Eye (tissue), 1 donor: ENCODE measurements around the gene ANKRD24.
"Not testable (repeated sequence)": the region's sequence is repeated elsewhere in the genome, so short reads cannot be mapped to it uniquely, and the experiment has no call there.

Experiments used
- DNase-seq: peaks from one replicate; pipeline ENCODE4 v3.0.0-alpha.2; 2015

ANKRD24 gene

GRCh38 chr19:4182084-4182810 lies at the start of gene ANKRD24, which contains the start of gene SIRT6:
TSS of gene ANKRD24 (plus strand) at chr19:4182689. CDS start at chr19:4186426, 3,737 bp downstream.
TSS of gene SIRT6 (minus strand) at chr19:4182563. CDS start at chr19:4182539, 24 bp downstream.
- peak; percentile 98 for DNase-seq

GRCh38 chr19:4134351-4134750 lies 48.1 kb upstream of the ANKRD24 start:
- DNase-seq: no peak

GRCh38 chr19:4135386-4135785 lies 47.1 kb upstream of the ANKRD24 start:
- not testable (repeated sequence) for DNase-seq

- no peak for DNase-seq
Observed at GRCh38 chr19:4136680-4137088, 45.8 kb upstream of the ANKRD24 start.

DNA sequence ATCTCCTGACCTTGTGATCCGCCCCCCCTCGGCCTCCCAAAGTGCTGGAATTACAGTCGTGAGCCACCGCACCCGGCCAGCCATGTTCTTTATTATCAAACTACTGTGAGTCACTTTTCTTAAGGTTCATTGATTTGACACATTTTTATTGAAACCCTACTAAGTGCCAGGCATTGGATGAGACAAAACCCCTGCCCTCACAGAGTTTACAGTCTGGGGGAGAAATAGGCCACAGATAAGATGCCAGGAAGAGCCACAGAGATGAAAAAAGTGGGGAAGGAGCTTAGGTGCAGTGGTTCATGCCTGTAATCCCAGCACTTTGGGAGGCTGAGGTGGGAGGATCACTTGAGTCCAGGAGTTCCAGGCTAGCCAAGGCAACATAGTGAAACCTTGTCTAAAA lies 44.0 kb upstream of the ANKRD24 start:
- DNase-seq: no peak

DNA sequence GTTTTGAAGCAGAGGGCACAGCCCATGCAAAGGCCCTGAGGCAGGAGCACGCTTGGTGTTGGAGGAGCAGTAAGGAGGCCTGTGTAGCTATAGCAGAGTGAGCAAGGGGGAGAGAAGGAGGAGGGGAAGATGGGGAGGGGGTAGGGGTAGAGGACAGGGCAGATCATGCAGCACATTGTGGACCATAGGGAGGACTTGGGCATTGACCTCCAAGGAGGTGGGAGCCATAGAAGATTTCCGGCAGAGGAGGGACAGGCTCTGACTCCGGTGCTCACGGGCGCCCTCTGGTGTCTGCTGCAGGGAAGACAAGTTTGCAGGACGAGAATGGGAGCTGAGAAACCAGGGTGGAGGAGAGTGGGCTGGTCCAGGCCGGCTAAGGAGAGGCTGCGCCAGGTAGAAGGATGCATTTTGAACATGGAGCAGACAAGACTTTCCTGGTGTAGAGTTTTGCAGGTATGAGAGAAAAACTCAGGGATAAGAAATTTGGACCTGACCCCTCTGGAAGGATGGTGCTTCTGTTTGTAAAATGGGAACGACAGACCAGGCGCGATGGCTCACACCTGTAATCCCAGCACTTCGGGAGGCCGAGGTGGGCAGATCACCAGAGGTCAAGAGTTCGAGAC lies 42.8 kb upstream of the ANKRD24 start:
- peak; percentile 75 for DNase-seq

DNA sequence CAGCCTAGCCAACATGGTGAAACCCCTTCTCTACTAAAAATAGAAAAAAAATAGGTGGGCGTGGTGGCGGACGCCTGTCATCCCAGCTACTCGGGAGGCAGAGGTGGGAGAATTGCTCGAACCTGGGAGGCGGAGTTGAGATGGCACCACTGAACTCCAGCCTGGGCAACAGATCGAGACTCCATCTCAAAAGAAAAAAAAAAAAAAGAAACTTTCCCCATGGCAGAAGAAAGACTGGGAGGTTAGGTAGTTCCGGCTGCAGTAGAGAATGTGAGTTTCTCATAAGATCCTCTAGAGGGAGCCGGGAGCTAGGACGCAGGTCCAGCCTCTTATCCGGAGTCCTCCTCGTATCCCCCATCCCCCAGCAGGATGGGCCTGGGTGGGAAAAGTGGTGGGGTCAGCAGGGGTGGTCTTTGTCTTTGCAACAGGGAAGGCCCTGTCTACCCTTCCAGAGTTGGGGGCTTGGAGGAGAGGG lies 42.2 kb upstream of the ANKRD24 start:
- peak; percentile 72 for DNase-seq

- not testable (repeated sequence) for DNase-seq
Observed at GRCh38 chr19:4142916-4143315, 39.6 kb upstream of the ANKRD24 start.

GRCh38 chr19:4144666-4145249 lies 37.7 kb upstream of the ANKRD24 start:
- DNase-seq: peak; percentile 11

GRCh38 chr19:4149518-4150288 lies 32.8 kb upstream of the ANKRD24 start:
- no peak for DNase-seq

- DNase-seq: no peak
Observed at GRCh38 chr19:4151623-4152022, 30.9 kb upstream of the ANKRD24 start.

DNA sequence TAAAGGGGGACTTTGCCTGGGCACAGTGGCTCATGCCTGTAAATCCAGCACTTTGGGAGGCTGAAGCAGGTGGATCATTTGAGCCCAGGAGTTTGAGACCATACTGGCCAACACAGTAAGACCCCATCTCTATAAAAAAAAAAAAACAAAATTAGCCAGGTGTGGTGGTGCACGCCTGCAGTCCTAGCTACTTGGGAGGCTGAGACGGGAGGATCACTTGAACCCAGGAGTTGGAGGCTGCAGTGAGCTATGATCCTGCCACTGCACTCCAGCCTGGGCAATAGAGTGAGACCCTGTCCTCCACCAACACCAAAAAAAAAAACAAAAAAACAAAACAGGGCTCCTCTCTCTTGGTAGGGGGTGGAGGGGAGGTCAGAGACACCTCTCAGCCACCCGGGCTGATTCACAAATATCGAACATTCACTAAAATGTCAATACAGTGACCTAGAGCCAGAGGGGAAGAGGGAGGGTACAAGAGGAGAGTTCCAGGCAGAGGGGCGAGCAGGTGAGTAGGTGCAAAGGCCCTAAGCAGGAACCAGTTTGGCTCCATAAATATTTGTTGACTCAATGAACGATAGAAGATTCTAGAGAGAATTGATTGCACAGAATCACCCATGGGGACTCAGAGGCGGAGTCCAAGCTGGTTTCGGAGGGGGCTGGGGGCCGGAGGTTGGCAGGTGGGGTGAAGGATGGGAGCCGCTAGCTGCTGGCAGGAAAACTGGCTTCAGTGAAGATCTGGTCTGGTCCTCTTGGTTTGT lies 30.1 kb upstream of the ANKRD24 start:
- no peak for DNase-seq

GRCh38 chr19:4154571-4155312 lies 27.7 kb upstream of the ANKRD24 start:
- no peak for DNase-seq

GRCh38 chr19:4157164-4157563 lies 25.3 kb upstream of the ANKRD24 start:
- DNase-seq: no peak

GRCh38 chr19:4157971-4158370 lies 24.5 kb upstream of the ANKRD24 start:
- DNase-seq: not testable (repeated sequence)

- no peak for DNase-seq
Observed at GRCh38 chr19:4161415-4162077, 20.9 kb upstream of the ANKRD24 start.

- no peak for DNase-seq
Observed at GRCh38 chr19:4164262-4164661, 18.2 kb upstream of the ANKRD24 start.

DNA sequence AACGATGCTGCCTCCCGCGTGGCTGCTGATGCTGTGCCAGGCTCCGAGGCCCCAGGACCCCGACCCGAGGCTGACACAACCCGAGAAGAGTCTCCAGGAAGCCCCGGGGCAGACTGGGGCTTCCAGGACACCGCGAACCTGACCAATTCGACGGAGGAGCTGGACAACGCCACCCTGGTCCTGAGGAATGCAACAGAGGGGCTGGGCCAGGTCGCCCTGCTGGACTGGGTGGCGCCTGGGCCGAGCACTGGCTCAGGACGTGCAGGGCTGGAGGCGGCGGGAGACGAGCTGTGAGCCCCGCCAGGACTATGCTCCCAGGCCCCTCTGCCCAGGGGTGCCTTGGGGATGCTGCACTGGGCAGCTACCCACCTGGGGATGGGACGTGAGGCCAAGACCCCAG lies 10.8 kb upstream of the ANKRD24 start:
- no peak for DNase-seq

DNA sequence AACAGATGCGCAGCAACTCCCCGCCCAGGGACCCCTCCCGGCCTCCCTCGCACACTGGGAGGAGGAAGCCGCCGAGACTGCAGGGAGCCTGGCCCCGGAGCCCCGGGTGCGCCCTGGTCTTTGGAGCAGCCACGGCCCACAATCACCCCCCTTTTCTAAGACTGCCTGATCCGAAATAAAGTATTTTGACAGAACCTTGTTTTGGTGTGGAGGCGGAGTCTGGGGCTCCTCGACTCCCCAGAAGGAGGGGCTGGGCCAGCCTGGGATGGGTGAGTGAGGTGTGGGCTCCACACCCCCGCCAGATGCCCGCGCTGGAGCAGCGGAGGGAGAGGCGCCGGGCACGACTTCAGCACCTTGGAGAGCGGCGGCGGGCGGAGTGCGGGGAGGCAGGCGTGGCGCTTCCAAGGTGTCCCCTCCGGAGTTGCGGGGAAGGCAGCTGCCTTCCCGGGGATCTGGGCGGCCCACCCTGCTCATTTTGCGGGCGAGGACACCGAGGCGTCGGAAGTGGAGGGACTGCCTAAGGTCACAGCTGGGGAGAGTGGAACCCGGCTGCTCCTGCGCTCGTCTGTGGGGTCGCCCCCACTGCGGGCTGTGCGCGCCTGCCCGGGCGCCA lies 9.5 kb upstream of the ANKRD24 start:
- peak; percentile 83 for DNase-seq

- no peak for DNase-seq
Observed at GRCh38 chr19:4173479-4174212, 8.8 kb upstream of the ANKRD24 start.
